Testis (tissue), 2 donors: ENCODE measurements around the gene MCTP1.

ENCODE experiments used
- POLR2A ChIP-seq: fragments of 450-650 bp; IDR thresholded peaks from one replicate; pipeline ENCODE4 v1.6.1; 2017; ENCODE audit warnings: antibody characterized with exemption, mild to moderate bottlenecking, moderate library complexity
- TF ChIP-seq, protein P1 (sequence below), 3 experiments: fragments of 450-650 bp in 2 of 3; fragments of 200-600 bp in 1 of 3; sonication (generic) in 1 of 3; IDR thresholded peaks; one replicate each; pipeline ENCODE4 v1.5.1; 2016 to 2019; ENCODE audit warnings: antibody characterized with exemption in 3 of 3, mild to moderate bottlenecking in 2 of 3, moderate library complexity in 1 of 3

DNA sequence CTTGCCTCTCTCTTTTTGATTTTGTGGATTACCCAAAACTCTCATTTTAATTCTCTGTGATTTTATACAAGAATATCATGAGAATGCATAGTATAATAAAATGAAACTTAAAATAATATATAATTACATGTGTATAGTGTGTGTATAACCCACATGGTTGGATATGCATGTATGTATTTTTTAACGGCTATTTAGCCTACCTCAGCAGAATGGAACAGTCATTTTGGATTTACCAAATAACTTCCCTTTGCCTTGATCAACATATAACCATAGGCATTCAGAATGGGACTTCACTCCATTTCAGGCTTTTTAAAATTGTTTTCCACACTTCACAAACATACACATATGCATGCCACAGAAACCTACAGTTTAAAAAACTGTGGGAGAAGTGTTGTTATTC, 505.2 kb downstream of the MCTP1 start:
- TF ChIP-seq, protein P1, sequence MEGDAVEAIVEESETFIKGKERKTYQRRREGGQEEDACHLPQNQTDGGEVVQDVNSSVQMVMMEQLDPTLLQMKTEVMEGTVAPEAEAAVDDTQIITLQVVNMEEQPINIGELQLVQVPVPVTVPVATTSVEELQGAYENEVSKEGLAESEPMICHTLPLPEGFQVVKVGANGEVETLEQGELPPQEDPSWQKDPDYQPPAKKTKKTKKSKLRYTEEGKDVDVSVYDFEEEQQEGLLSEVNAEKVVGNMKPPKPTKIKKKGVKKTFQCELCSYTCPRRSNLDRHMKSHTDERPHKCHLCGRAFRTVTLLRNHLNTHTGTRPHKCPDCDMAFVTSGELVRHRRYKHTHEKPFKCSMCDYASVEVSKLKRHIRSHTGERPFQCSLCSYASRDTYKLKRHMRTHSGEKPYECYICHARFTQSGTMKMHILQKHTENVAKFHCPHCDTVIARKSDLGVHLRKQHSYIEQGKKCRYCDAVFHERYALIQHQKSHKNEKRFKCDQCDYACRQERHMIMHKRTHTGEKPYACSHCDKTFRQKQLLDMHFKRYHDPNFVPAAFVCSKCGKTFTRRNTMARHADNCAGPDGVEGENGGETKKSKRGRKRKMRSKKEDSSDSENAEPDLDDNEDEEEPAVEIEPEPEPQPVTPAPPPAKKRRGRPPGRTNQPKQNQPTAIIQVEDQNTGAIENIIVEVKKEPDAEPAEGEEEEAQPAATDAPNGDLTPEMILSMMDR (IDR thresholded peaks at IDR 0.05), result no peak
- no peak for TF ChIP-seq POLR2A
